Non-pigmented ciliary epithelial cell (primary cell): Measurements from ENCODE around the gene CELF3.
"Not testable (repeated sequence)": the region's sequence is repeated elsewhere in the genome, so short reads cannot be mapped to it uniquely, and the experiment has no call there.

ENCODE experiments used
- DNase-seq: peaks from one replicate; pipeline ENCODE4 v3.0.0-alpha.2; 2010; ENCODE audit warnings: low read depth

Gene CELF3

GRCh38 chr1:151703813-151704212 is 12.8 kb downstream of the CELF3 start:
- no peak for DNase-seq

GRCh38 chr1:151702936-151703335 is 13.7 kb downstream of the CELF3 start:
- no peak for DNase-seq

GRCh38 chr1:151701515-151701914 is 15.1 kb downstream of the CELF3 start:
- no peak for DNase-seq

- DNase-seq, result no peak
These were observed 23.4 kb downstream of the CELF3 start for GRCh38 chr1:151693057-151693651.

- DNase-seq, result no peak
These were observed 24.4 kb downstream of the CELF3 start for GRCh38 chr1:151692226-151692625.

GRCh38 chr1:151689494-151689893 is 27.1 kb downstream of the CELF3 start:
- no peak for DNase-seq

GRCh38 chr1:151686561-151686960 is 30.0 kb downstream of the CELF3 start:
- DNase-seq, result no peak

GRCh38 chr1:151684128-151684527 is 32.5 kb downstream of the CELF3 start:
- no peak for DNase-seq

- DNase-seq, result not testable (repeated sequence)
These were observed 33.7 kb downstream of the CELF3 start for GRCh38 chr1:151682901-151683300.

GRCh38 chr1:151681923-151682322 is 34.7 kb downstream of the CELF3 start:
- no peak for DNase-seq

- peak; percentile 63 for DNase-seq
These were observed 35.8 kb downstream of the CELF3 start for GRCh38 chr1:151680826-151681225.

GRCh38 chr1:151680391-151680790 is 36.2 kb downstream of the CELF3 start:
- DNase-seq, result no peak

GRCh38 chr1:151673407-151673806 is 43.2 kb downstream of the CELF3 start:
- no peak for DNase-seq

GRCh38 chr1:151670036-151670675 is 46.4 kb downstream of the CELF3 start:
- DNase-seq, result not testable (repeated sequence)

GRCh38 chr1:151668090-151668489 is 48.5 kb downstream of the CELF3 start:
- DNase-seq, result no peak

- DNase-seq, result no peak
These were observed 54.9 kb downstream of the CELF3 start for GRCh38 chr1:151661751-151662150.

- DNase-seq, result no peak
These were observed 61.2 kb downstream of the CELF3 start for GRCh38 chr1:151655371-151655770.

- DNase-seq, result peak; percentile 60
These were observed 63.2 kb downstream of the CELF3 start for GRCh38 chr1:151653397-151653796.
